Measurements from ENCODE around the gene GJC2.
"Not testable (repeated sequence)": the region's sequence is repeated elsewhere in the genome, so short reads cannot be mapped to it uniquely, and the experiment has no call there.

- not testable (repeated sequence) for TF ChIP-seq POLR2AphosphoS5, POLR2A (IDR thresholded peaks at IDR 0.05; ENCODE audit: low read depth, low read length)
Observed at GRCh38 chr1:228188249-228188648, 38.5 kb downstream of the GJC2 start.
